NCI-H69 (cell line): Measurements from ENCODE around the gene TMOD1.
"Not testable (repeated sequence)": the region's sequence is repeated elsewhere in the genome, so short reads cannot be mapped to it uniquely, and the experiment has no call there.

Source experiments
- DNase-seq: peaks from one replicate; lab custom pipeline; 2025; lab: John Stamatoyannopoulos, UW

Gene TMOD1

DNA sequence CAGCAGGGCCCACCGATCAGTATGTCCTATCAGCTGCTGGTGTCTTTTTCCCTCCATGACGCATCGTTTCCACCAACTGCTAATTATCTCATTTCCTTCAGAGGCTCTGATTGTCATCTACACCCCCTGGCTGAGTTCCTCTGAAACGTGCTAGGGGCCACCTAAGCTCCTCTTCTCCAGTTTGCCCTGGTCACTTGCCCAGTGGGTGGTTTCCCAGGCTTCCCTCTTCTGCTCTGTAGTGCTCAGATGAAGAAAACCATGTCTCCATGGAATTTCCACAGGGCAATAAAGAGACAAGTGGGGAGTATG lies 66.4 kb downstream of the TMOD1 start:
- no peak for DNase-seq

DNA sequence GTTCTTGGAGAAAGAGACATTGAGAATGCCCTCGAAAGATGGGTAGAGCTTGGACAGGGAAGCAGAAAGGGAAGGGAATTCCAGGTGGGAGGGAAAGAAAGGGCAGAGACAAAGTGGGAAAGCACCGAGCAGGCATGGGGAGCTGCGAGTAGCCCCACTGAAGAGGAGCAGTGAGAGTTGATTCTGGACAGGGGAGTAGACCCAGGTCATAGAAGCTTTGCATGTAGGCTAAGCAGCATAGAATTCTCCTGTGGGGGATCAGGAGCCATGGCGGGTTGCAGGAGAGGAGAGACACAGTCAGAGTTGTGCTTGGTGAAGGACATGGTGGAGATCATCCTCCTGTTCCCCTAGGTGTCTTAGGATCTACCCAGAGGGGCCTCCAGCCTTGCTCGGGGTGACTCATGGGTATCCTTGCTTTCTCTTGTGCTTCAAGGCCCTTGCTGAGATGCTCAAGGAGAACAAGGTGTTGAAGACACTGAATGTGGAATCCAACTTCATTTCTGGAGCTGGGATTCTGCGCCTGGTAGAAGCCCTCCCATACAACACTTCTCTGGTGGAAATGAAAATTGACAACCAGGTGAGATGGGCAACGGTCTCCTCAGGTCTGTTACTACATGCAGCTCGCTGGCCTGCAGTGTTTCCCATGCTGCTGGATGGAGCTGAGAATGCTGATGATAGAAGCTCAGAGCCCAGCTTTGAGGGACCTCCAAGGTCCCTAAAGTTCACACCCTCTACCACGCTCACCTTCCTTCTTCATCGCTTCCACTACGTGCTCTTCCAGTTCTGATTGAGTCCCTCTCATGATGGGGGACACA lies 67.2 kb downstream of the TMOD1 start:
- DNase-seq, result no peak

DNA sequence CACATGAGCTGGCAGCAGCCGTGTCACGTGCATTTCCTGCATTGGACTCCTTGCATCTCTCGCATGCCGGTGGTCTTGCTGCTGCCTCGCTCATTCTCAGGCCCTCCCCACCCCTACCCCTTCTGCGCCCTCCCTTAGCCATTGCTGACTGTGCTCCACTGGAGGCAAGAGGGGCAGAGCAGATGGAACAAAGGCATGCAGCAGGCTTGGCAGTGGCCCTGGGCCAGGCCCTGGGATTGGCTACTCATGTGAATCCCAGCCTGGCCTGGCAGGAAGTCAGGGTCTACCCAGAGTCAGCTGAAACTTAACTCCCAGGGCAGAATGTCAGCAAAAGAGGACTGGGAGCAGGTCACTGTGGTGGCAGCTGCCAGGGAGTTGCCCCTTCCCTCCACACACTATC lies 69.4 kb downstream of the TMOD1 start:
- DNase-seq, result no peak

DNA sequence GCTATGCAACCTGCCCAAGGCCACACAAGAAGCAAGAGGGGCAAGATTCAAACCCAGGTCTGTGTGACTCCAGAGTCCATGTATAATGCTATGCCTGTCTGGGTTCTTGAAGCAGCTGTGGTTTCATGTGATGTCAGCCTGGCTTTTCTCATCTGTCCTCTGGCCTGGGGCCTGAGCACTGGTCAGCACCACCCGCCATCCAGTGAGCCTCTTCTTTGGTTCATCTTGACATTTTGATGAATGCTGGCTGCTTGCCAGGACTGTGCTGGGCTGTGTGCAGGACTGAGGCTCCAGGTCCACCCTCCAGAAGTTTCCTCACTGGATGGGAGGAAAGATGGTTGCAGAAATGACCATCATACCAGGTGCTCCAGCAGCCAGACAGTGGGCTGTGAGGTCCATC lies 70.2 kb downstream of the TMOD1 start:
- DNase-seq, result no peak

DNA sequence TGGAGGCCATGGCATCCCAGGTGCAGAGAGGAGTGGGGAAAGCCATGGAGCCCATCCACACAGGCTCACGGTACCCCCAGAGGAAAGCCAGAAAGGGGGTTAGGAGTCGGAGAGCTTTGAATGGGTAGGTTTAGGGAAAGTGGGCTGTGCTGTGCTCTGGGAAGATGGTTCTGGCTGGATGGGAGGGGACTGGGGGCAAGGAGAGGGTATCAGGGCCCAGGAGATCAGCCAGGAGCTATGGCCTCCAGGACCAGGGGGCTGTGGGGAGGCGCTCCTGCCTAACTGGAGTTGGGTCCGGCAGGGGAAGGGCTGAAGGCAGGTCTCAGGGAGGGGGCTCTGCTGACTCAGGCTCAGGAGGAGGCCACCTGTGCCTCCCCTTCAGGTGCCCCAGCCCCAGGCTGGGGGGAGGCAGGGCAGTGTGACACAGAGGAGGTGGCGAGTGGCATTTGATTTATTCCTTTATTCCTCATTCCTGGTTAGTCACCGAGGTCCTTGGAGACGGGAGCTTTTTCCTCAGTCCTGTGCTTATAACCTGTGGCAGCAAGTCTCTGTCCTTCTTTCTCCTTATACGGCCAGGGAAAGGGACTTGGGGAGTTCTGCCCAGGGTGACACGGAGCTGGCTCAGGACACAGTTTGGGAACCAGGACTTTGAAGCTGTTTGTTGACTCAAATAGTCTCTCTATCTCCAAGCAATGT lies 70.9 kb downstream of the TMOD1 start:
- no peak for DNase-seq

DNA sequence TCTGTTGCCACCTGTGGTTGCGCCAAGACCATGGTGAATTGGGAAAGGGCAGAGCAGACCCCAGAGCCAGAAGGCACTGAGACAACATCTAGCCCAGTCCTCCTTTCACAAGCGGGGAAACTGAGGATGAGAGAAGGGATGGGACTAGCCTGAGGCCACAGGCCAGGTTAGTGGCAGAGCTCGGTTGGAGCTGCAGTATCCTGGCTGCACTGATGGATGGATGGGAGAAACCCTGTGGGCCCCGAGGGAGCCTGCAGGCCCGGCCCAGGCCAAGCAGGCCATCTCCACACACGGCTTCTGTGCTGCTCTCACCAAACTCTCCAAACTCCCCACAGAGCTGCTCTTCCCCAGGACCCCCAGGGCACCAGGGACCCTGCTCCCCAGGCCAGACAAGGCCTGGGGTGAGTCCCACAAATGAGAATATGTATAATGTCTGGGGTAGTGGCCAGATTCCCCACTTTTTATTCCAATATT lies 71.5 kb downstream of the TMOD1 start:
- DNase-seq, result no peak

DNA sequence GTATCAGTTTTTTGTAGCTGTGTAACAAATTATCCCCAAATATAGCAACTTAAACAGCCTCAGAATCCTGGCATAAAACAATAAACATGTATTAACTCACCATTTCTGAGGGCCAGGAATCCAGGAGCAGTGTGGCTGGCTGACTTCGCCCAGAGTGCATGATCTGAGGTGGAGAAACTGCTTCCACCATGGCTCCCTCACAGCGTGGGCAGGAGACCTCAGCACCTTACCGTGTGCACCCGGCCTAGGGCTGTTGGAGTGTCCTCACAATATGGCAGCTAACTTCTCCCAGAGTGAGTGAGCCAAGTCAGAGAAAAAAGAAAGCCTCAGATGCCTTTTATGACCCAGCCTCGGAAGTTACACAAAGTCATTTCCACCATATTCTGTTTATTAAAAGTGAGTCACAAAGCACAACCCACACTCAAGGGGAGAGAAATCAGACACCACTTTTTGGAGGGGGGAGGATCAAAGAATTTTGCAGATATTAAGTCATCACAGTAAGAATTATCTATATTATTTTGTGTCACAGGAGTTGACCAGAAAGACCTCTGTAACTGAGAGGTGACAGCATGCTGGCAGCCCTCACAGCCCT lies 72.1 kb downstream of the TMOD1 start:
- no peak for DNase-seq

DNA sequence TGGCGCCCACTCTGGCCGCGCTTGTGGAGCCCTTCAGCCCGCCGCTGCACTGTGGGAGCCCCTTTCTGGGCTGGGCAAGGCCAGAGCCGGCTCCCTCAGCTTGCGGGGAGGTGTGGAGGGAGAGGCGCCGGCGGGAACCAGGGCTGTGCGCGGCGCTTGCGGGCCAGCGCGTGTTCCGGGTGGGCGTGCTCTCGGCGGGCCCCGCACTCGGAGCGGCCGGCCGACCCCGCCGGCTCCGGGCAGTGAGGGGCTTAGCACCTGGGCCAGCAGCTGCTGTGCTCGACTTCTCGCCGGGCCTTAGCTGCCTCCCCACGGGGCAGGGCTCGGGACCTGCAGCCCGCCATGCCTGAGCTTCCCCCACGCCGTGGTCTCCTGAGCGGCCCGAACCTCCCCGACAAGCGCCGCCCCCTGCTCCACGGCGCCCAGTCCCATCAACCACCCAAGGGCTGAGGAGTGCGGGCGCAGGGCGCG lies 72.7 kb downstream of the TMOD1 start:
- DNase-seq, result not testable (repeated sequence)

DNA sequence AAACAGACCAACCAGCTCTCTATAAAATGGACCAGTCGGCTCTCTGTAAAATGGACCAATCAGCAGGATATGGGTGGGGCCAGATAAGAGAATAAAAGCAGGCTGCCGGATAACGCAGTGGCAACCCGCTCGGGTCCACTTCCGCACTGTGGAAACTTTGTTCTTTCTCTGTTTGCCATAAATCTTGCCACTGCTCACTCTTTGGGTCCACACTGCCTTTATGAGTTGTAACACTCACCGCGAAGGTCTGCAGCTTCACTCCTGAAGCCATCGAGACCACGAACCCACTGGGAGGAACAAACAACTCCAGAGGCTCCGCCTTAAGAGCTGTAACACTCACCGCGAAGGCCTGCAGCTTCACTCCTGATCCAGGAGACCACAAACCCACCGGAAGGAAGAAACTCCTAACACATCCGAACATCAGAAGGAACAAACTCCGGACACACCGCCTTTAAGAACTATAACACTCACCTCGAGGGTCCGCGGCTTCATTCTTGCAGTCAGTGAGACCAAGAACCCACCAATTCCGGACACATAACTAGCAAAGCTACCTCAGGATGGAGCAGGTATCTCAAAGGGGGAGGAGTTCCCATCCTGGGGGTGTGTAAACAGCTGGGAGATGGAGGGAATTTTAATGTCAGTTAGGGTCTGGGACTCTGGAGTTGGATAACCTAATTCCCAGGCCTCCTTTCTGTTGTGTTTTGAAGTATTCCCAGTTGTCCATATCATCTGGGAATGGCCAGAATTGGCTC lies 73.6 kb downstream of the TMOD1 start:
- not testable (repeated sequence) for DNase-seq

DNA sequence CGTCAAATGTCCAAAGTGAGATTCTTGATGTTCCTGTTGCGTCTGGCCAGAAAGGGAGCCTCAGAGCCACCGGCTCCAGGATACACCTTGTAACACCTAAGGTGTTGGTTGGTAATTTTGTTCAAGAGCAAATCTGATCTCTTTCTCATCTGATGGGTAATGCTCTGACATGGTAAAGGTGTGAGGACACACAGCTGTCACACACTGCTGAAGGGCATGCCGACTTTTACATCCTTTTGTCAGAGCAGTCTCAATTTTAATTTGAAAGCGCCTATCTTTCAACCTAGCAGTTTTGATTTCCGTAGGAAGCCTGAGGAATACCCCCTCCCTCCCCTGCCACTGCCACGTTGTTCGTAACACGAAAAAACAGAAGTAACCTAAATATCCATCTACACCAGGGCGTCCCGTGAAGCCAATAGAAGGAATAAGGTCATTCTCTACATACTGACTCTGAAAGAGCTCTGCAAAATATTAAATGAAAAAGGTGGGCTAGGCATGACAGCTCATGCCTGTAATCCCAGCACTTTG lies 74.3 kb downstream of the TMOD1 start:
- no peak for DNase-seq

DNA sequence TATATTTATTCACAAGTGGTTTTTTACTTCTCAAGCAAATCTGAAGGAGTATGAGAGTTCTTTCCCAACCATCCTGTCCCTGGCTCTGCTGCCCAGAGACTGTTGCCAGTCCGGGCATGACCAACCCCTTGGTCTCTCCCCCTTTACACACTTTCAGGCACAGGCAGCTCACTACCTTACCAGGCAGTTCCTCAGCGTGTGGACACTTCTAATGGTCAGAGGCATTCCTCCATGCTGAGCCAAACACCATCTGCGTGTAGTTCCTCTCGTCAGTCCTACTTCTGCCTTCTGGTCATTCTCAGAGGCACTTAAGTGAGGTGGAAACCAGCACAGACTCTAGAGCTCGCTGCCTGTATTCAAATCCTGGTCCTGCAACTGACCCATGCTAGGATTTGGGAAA lies 75.6 kb downstream of the TMOD1 start:
- DNase-seq, result no peak

DNA sequence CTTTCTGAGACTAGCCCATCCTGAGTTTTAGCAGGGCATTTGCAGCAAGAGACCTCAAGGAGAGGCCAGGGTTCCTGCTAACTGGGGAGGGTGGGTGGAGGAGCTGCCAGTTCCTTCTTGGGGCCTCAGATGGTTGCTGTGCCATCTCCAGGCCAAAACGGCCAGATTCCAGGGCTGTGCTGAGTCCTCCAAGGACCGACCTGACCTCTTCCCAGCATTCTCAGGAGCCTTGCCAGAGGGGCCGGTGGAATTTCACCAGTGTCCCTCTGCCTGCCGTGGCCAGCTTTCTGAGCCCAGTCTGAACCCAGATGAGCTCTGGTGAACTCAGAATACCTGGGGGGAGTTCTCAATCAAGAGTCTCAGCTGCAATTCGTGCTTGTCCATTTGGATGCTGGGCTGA lies 77.4 kb downstream of the TMOD1 start:
- DNase-seq, result no peak

DNA sequence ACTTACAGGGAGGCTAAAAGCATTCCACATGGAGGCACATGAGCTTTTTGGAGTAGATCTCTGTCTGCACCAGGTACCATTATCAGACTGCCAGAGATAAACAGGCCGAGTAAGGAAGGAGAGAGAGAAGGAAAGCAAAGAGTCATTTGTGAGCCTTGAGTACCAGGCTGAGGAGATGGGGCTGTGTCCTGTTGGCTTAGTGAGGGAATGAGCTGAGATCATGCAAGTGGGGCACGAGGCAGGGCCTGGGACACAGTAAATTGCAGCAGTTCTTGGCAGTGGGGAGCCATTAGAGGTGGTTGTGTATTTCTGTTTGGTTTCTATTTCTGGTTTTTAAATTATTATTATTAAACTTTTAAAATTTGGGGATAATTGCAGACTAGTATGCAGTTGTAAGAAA lies 78.4 kb downstream of the TMOD1 start:
- no peak for DNase-seq

DNA sequence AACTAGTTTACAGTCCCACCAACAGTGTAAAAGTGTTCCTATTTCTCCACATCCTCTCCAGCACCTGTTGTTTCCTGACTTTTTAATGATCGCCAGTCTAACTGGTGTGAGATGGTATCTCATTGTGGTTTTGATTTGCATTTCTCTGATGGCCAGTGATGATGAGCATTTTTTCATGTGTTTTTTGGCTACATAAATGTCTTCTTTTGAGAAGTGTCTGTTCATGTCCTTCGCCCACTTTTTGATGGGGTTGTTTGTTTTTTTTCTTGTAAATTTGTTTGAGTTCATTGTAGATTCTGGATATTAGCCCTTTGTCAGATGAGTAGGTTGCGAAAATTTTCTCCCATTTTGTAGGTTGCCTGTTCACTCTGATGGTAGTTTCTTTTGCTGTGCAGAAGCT lies 80.1 kb downstream of the TMOD1 start:
- not testable (repeated sequence) for DNase-seq

DNA sequence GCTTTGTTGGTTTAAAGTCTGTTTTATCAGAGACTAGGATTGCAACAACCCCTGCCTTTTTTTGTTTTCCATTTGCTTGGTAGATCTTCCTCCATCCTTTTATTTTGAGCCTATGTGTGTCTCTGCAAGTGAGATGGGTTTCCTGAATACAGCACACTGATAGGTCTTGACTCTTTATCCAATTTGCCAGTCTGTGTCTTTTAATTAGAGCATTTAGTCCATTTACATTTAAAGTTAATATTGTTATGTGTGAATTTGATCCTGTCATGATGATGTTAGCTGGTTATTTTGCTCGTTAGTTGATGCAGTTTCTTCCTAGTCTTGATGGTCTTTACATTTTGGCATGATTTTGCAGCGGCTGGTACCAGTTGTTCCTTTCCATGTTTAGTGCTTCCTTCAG lies 83.3 kb downstream of the TMOD1 start:
- not testable (repeated sequence) for DNase-seq

DNA sequence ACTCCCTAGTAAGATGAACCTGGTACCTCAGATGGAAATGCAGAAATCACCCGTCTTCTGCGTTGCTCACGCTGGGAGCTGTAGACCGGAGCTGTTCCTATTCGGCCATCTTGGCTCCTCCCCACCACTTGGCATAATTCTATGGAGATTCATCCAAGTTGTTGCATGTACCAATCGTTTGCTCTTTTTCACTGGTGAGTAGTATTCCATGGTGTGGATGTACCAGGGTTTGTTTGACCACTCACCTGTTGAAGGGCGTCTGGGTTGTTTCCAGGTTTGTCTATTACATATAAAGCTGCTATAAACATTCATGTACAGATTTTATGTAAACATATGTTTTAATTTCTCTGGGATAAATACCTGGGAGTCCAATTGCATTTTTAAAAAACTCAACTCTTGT lies 85.4 kb downstream of the TMOD1 start:
- DNase-seq, result not testable (repeated sequence)

DNA sequence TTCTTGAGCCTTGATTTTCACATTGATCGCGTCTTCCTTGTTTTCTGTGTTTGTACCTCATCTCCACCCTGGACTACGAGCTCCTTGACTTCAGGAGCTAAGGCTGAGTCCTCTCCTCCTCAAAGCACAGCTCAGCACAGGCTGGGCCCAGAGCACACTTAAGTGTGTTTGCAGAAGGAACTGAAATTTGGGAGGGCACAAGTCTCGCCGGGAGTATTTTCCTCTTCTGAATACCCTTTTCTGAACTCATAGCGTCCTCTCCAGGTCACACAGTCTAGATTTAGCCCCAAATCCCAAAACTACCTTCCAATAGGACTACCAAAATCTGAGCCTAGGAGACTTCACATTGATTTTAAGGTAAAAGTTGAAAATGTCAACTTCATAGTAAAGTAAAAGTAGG lies 90.1 kb downstream of the TMOD1 start:
- DNase-seq, result no peak

DNA sequence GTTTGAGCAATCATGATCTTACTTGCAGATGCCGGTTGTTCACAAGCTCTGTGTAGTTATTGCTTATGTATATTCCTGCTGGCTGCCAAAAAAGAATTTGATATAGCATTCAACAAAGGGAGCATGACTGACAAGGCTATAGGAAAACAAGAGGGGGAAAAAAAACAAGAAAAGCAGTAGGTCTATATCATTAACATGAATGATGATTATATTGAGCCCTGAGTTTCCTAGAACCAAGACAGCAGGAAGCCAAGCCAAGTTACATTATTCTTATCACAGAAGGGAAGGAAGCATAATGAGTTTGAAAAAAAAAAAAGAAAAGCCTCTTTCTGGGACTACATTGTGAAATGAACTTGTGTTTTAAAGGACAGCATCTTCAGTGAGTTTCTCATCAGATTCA lies 90.7 kb downstream of the TMOD1 start:
- DNase-seq, result peak; percentile 59

DNA sequence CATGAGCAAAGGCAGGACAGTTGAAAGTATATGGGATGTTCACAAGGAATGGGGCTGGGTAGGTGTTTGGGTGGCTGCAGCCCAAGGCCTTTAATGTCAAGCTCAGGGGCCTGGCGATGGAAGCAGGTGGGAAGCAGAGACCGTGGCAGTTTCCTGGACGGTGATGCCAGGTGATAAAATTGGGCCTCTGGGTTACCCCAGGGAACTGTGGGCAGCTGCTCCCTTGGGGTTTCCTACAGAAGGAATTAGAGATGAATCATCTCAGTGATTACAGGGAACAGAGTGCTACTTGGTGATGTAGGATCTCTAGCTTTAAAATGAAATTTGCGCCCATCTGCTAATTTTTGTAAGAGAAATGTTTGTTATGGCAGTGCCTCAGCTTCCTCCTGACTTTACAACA lies 92.5 kb downstream of the TMOD1 start:
- DNase-seq, result peak; percentile 91

DNA sequence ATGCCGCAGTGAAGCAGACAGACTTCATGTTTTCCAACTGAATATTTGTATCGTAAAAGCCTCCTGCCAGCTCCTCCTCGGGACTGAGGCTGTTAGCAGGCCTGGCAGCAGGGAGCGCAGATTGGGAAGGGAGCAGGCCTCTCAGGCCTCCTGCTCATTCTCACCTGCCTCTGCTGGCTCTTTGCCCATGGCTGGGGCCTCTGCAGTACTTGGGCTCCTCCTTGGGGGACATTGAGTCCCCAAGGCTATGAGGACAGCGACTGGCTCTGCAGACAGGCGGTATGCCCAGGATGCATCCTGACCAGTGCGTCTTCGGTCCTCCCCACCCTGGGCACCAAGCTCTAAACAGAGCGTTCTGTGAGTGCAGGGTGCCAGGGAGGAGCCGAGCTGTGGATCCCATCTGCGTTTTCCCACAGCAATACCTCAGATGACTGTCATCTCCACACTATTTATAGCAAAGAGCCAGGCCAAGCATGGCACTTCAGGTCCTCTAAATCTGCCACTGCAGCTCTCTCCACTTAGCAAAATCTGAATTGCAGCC lies 93.0 kb downstream of the TMOD1 start:
- peak; percentile 93 for DNase-seq

DNA sequence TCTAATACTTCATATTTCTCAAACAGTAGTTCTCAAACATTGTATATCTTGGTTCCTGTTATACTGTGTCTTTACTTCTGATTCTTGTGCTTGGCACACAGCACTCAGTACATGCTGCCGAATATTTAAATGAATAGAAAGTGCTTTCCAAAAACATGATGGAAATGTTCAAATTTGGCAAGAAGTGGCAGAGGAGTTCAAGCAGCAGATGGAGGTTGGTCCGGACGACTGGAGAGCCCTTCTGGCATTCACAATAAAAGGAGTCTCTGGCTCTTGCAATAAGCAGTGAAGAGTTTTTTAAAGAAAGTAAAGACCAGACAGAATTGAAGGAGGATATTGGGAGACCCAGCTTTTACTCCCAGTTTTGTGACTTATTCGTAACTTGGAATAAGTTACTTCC lies 95.4 kb downstream of the TMOD1 start:
- no peak for DNase-seq
